Cardiac muscle cell (in vitro differentiated cells and primary cell): ENCODE data around the gene TRPM5. TPM values are rescaled to one million over a fixed set of nuclear protein-coding genes. Genes with fewer than 3 reads are reported as not detected.

Source experiments
- DNase-seq, 2 donors: peaks; one replicate each; pipeline versions ENCODE4 v3.0.0 to v3.0.0-alpha.2; 2010 to 2017; ENCODE audit warnings: low read depth in 1 of 2, low spot score in 1 of 2
- H3K27ac ChIP-seq: fragments of 200-600 bp; sonication (generic); 2 replicates; pipeline ENCODE4 v1.5.1; 2016
- H3K27me3 ChIP-seq: fragments of 200-600 bp; sonication (generic); 2 replicates; pipeline ENCODE4 v1.6.0; 2016; ENCODE audit warnings: control low read depth
- H3K36me3 ChIP-seq: fragments of 200-600 bp; sonication (generic); 2 replicates; pipeline ENCODE4 v1.5.1; 2016; ENCODE audit warnings: control low read depth
- H3K4me1 ChIP-seq: fragments of 200-600 bp; sonication (generic); 2 replicates; pipeline ENCODE4 v1.8.1; 2017; ENCODE audit warnings: low read depth, mild to moderate bottlenecking, mixed run types
- H3K4me3 ChIP-seq: fragments of 200-600 bp; sonication (generic); 2 replicates; pipeline ENCODE4 v1.5.1; 2016; ENCODE audit warnings: mild to moderate bottlenecking
- H3K9me3 ChIP-seq: fragments of 200-600 bp; sonication (generic); 2 replicates; pipeline ENCODE4 v1.5.1; 2017; ENCODE audit warnings: low read depth, mild to moderate bottlenecking, control low read depth
- CTCF ChIP-seq: IDR thresholded peaks from 2 replicates; pipeline ENCODE4 v1.5.1; 2012; ENCODE audit warnings: low read depth, mild to moderate bottlenecking, low read length
- polyA plus RNA-seq: library from polyadenylated mRNA; unstranded; fragments of >200 nt; fragmentation: Nextera tagmentation; extraction: Ambion mirVana; gene quantifications from 2 replicates; pipeline ENCODE4 v1.2.1, GENCODE V29; 2016
- total RNA-seq: library from RNA; depleted of rRNA; stranded (reverse); fragments of >200 nt; gene quantifications from 2 replicates; pipeline ENCODE4 v1.2.3, GENCODE V29; 2016

The TRPM5 gene
- total and polyA plus RNA-seq, 2 experiments from 2014 or later = 0.33 to 0.66 TPM

GRCh38 chr11:2421996-2422395 lies 22.3 kb downstream of the TRPM5 start:
- no peak for DNase-seq
- TF ChIP-seq CTCF = no peak
- no peaks in the 10 kb centered on the region for H3K27me3 ChIP-seq

DNA sequence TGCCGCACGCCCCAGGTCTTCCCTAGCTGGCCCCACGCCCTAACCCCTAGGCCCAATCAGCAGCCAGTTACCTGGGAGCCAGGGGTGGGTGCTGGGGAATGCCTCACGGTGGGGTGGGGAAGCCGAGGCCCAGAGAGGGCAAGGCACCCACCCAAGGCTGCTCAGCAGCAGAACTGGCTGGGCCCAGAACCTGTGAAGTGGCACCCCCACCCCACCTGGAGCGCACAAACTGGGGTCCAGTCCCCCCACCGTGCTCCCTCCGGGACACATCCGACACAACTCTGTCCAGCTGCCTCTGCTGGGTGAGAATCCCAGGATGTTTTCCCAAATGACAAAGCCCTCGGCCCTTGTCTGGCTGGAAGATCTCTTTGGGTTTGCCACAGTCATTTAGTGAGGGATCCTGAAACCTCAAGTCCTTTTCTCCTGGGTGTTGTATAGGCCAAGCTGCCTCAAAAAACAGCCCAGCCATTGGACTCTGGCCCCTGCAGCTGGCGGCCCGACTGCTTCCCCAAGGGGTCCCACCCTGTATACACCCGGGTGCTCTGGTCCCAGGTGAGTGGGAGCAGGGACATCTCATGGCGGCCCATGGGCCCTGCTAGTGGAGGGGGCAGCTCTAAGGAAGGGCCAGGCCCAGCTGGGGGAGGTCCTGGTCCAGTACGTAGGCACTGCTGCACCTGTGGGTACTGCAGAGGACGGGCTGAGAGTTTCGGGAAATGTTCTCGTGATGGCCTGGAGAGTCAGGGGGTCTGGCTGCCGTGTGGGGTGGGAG lies 22.9 kb downstream of the TRPM5 start:
- no peak overlapping the region for H3K4me3 ChIP-seq
- H3K36me3 ChIP-seq = no peaks in the 10 kb centered on the region
- H3K27ac ChIP-seq = no peak overlapping the region
- H3K27me3 ChIP-seq = no peaks in the 10 kb centered on the region
- no peak for DNase-seq
- no peaks in the 10 kb centered on the region for H3K9me3 ChIP-seq
- no peak for TF ChIP-seq CTCF
- H3K4me1 ChIP-seq = no peaks in the 10 kb centered on the region

More at GRCh38 chr11:2421996-2422395, 22.3 kb downstream of the TRPM5 start:
- Histone ChIP-seq H3K9me3 (no peaks in the 10 kb centered on the region), H3K4me3 (no peak overlapping the region), H3K27ac (no peak overlapping the region), H3K36me3 (no peaks in the 10 kb centered on the region), H3K4me1 (no peaks in the 10 kb centered on the region)

DNA sequence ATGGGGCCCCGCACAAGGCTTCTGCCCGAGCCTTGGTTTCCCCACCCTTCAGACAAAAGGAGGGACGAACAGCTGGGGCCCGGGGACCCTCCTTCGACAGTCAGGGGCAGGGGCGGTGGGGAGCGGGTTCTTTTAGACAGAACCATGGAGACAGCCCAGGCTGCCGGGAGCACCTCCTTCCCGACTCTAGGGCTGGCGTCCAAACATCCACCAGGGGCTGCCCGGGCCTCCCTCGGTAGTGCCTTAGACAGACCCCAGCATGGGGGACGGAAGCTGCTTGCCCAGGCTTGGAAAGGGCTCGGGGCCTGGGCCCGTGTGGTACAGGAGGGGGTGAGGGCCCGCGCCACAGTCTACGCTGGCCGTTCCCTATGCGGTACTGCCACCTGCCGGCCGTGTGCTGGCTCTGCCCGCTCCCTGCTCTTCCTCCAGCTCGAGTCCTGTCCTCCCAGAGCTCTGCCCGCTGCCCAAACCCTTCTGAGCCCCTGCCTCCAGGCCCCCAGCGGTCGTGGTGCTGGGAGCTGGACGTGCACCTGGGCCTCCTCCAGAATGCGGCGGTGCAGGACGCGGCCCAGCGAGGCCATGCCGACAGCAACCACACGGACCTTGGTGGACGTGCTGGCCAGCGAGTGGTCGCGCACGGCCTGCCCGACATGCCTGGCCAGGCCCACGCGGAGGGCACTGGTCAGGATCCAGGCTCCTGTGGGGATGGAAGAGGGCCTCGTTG lies 23.6 kb downstream of the TRPM5 start:
- H3K27me3 ChIP-seq = no peaks in the 10 kb centered on the region
- H3K4me3 ChIP-seq = no peak overlapping the region
- no peaks in the 10 kb centered on the region for H3K4me1 ChIP-seq
- H3K9me3 ChIP-seq = no peaks in the 10 kb centered on the region
- DNase-seq = peak; percentile 81 to 91
- TF ChIP-seq CTCF = peak; percentile 86
- H3K36me3 ChIP-seq = no peaks in the 10 kb centered on the region
- H3K27ac ChIP-seq = peak overlapping the region; percentile 3

GRCh38 chr11:2419638-2420501 lies 24.4 kb downstream of the TRPM5 start:
- Histone ChIP-seq H3K4me1 (no peaks in the 10 kb centered on the region), H3K36me3 (no peaks in the 10 kb centered on the region), H3K4me3 (no peak overlapping the region), H3K27me3 (no peaks in the 10 kb centered on the region), H3K27ac (peak overlapping the region; percentile 3), H3K9me3 (no peaks in the 10 kb centered on the region)
- DNase-seq = peak; percentile 86 to 87
- TF ChIP-seq CTCF = peak; percentile 86

- TF ChIP-seq CTCF = no peak
- H3K9me3 ChIP-seq = no peaks in the 10 kb centered on the region
- no peaks in the 10 kb centered on the region for H3K27me3 ChIP-seq
- no peak overlapping the region for H3K27ac ChIP-seq
- no peak overlapping the region for H3K4me3 ChIP-seq
- H3K4me1 ChIP-seq = no peaks in the 10 kb centered on the region
- H3K36me3 ChIP-seq = no peaks in the 10 kb centered on the region
- no peak for DNase-seq
Observed at GRCh38 chr11:2418693-2419360, 25.5 kb downstream of the TRPM5 start.
